PC-3 (cell line): Measurements from ENCODE around the gene KIF25.

Experiments
- CTCF ChIP-seq: fragments of 300-600 bp; sonication (generic); conservative IDR thresholded peaks from 2 replicates; pipeline ENCODE4 v1.5.1; 2017; ENCODE audit warnings: antibody characterized with exemption, low read depth, mild to moderate bottlenecking, low read length
- EZH2 ChIP-seq: fragments of 300-600 bp; sonication (generic); IDR thresholded peaks from one replicate; pipeline ENCODE4 v1.6.1; 2017; ENCODE audit warnings: antibody characterized with exemption, mild to moderate bottlenecking, low read length; ENCODE audit not compliant: unreplicated experiment
- EZH2phosphoT487 ChIP-seq: fragments of 300-600 bp; sonication (generic); IDR thresholded peaks from 2 replicates; pipeline ENCODE4 v1.6.1; 2018; ENCODE audit warnings: mild to moderate bottlenecking, antibody characterized with exemption, low read length, borderline replicate concordance

GRCh38 chr6:167995731-167996151 lies 1.7 kb upstream of the KIF25 start:
- TF ChIP-seq EZH2phosphoT487 (no peak), CTCF (no peak), EZH2 (no peak)
